ENCODE data around the gene SECTM1.

The SECTM1 gene

DNA sequence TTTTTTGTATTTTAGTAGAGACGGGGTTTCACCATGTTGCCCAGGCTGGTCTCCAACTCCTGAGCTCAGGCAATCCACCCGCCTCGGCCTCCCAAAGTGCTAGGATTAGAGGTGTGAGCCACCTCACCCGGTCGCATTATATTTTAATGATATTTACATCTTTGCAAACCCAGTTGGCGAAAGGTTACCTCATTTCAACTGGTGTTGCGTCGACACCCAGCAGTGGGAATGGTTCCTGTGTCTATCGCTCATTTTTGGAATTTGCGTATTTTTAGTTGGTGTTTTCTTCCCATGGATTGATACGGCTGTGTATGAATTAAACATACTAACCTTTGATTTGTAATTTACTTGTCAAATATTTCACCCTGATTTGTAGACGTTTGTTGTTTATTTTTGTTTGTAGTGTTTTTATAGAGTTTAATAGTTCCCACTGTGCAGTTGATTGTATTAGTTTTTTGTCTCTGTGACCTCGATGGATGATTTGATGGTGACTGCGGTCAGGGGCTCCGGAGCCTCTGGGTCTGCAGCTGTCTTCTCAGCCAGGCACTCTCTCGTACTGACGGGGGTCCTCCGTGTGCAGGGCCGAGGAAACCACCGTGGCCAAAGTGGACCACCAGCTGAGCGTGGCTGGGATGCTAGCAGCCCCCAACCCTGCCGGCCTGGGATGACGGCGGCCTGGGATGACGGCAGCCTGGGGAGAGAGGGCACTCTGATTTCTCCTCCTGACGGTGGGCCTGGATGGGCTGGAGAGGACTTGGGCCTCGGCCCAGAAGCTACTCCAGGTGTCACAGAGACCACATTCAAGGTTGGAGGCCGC, 20.2 kb downstream of the SECTM1 start:
- no peak overlapping the region for H3K4me3 ChIP-seq (ENCODE audit: control insufficient read depth in 1 of 7, extremely low read depth in 1 of 7, insufficient read depth in 4 of 7, low read depth in 2 of 7, low read length in 6 of 7)
- DNase-seq, result no peak
- WGBS (ENCODE audit: insufficient coverage), result 97% methylated on average over 15 of the region's 28 CpGs
- H3K9me3 ChIP-seq (ENCODE audit: control extremely low read depth in 1 of 5, control insufficient read depth in 4 of 5, insufficient read depth in 2 of 5, low read depth in 1 of 5, low read length in 4 of 5), result peaks cover 0 to 2% (median 0%) of the 10 kb centered on the region in 5 experiments
- no peaks in the 10 kb centered on the region for H3K36me3 ChIP-seq (ENCODE audit: control insufficient read depth in 4 of 4, insufficient read depth in 4 of 4, low read length in 3 of 4)
- ChIA-PET CTCF (interaction anchor here (0.7 to 12.5 kb wide), 2 partner anchors 12 to 42 kb away, joined by 3 to 119 read pairs; no protein-coding TSS in a partner anchor), POLR2A (interaction anchor here (1.0 to 1.7 kb wide), 2 partner anchors 10 to 15 kb away, joined by 3 to 5 read pairs; no protein-coding TSS in a partner anchor)
- no peak overlapping the region for H3K27ac ChIP-seq (ENCODE audit: insufficient read depth in 1 of 2, low read depth in 1 of 2, low read length in 2 of 2, poor library complexity in 1 of 2, severe bottlenecking in 2 of 2)
- no peaks in the 10 kb centered on the region for H3K27me3 ChIP-seq (replicated peaks in 2 of 5; ENCODE audit: control insufficient read depth in 4 of 5, insufficient read depth in 5 of 5, low read length in 4 of 5)
- H3K4me1 ChIP-seq (ENCODE audit: control extremely low read depth in 1 of 4, control insufficient read depth in 4 of 4, insufficient read depth in 4 of 4, low read length in 3 of 4), result peaks cover 0 to 43% (median 32%) of the 10 kb centered on the region in 4 experiments

DNA sequence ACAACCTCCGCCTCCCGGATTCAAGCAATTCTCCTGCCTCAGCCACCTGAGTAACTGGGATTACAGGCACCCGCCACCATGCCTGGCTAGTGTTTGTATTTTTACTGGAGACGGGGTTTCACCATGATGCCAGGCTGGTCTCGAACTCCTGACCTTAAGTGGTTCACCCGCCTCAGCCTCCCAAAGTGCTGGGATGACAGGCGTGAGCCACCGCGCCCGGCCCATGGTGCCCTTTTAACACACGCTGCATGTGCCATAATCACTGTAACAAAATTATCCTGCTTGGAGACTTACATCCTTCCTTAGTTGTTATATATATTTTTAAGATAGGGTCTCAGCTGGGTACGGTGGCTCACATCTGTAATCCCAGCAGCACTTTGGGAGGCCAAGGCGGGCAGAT, 21.6 kb downstream of the SECTM1 start:
- H3K9me3 ChIP-seq (ENCODE audit: control extremely low read depth in 1 of 5, control insufficient read depth in 4 of 5, insufficient read depth in 2 of 5, low read depth in 1 of 5, low read length in 4 of 5), result no peaks in the 10 kb centered on the region
- no peak for DNase-seq
- CTCF ChIA-PET, result interaction anchor here (1.6 to 12.5 kb wide), 2 partner anchors 11 to 12 kb away, joined by 4 to 119 read pairs; no protein-coding TSS in a partner anchor
- 100% methylated on average over 8 of the region's 13 CpGs for WGBS (ENCODE audit: insufficient coverage)
- peaks cover 0 to 39% (median 30%) of the 10 kb centered on the region in 4 experiments for H3K4me1 ChIP-seq (ENCODE audit: control extremely low read depth in 1 of 4, control insufficient read depth in 4 of 4, insufficient read depth in 4 of 4, low read length in 3 of 4)
- H3K27ac ChIP-seq (ENCODE audit: insufficient read depth in 1 of 2, low read depth in 1 of 2, low read length in 2 of 2, poor library complexity in 1 of 2, severe bottlenecking in 2 of 2), result no peak overlapping the region
- no peaks in the 10 kb centered on the region for H3K36me3 ChIP-seq (ENCODE audit: control insufficient read depth in 4 of 4, insufficient read depth in 4 of 4, low read length in 3 of 4)
- H3K27me3 ChIP-seq (replicated peaks in 2 of 5; ENCODE audit: control insufficient read depth in 4 of 5, insufficient read depth in 5 of 5, low read length in 4 of 5), result no peaks in the 10 kb centered on the region
- no peak overlapping the region for H3K4me3 ChIP-seq (ENCODE audit: control insufficient read depth in 1 of 7, extremely low read depth in 1 of 7, insufficient read depth in 4 of 7, low read depth in 2 of 7, low read length in 6 of 7)
- POLR2A ChIA-PET, result no interaction called here

DNA sequence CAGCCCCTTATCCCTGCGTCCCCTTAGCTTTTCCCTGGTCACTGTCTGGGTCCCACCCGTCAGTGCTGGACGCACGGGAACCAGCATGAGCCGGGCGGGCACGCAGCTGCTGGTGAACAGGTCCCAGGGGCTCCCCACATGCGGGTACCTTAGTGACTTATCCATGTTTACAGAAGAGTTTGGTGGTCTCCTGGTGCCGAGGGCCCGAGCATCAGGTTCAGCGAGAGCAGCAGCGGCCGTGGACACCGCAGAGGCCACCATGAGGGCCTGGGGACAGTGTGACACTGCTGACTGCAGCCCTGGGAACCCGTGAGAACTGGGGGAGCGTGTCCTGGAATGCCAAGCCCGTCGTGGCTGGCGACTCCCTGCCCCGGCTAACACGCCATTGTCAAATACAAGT, 22.7 kb downstream of the SECTM1 start:
- H3K4me1 ChIP-seq (ENCODE audit: control extremely low read depth in 1 of 4, control insufficient read depth in 4 of 4, insufficient read depth in 4 of 4, low read length in 3 of 4), result peaks cover 5 to 39% (median 31%) of the 10 kb centered on the region in 4 experiments
- no peak overlapping the region for H3K4me3 ChIP-seq (ENCODE audit: control insufficient read depth in 1 of 7, extremely low read depth in 1 of 7, insufficient read depth in 4 of 7, low read depth in 2 of 7, low read length in 6 of 7)
- H3K27me3 ChIP-seq (replicated peaks in 2 of 5; ENCODE audit: control insufficient read depth in 4 of 5, insufficient read depth in 5 of 5, low read length in 4 of 5), result no peaks in the 10 kb centered on the region
- CTCF ChIA-PET, result interaction anchor here (1.1 to 12.5 kb wide), 3 partner anchors 10 to 13 kb away, joined by 4 to 119 read pairs (median 4); no protein-coding TSS in a partner anchor
- H3K36me3 ChIP-seq (ENCODE audit: control insufficient read depth in 4 of 4, insufficient read depth in 4 of 4, low read length in 3 of 4), result no peaks in the 10 kb centered on the region
- H3K9me3 ChIP-seq (ENCODE audit: control extremely low read depth in 1 of 5, control insufficient read depth in 4 of 5, insufficient read depth in 2 of 5, low read depth in 1 of 5, low read length in 4 of 5), result no peaks in the 10 kb centered on the region
- POLR2A ChIA-PET, result no interaction called here
- 95% methylated on average over 21 of the region's 21 CpGs for WGBS (ENCODE audit: insufficient coverage)
- DNase-seq, result no peak
- no peak overlapping the region for H3K27ac ChIP-seq (ENCODE audit: insufficient read depth in 1 of 2, low read depth in 1 of 2, low read length in 2 of 2, poor library complexity in 1 of 2, severe bottlenecking in 2 of 2)

DNA sequence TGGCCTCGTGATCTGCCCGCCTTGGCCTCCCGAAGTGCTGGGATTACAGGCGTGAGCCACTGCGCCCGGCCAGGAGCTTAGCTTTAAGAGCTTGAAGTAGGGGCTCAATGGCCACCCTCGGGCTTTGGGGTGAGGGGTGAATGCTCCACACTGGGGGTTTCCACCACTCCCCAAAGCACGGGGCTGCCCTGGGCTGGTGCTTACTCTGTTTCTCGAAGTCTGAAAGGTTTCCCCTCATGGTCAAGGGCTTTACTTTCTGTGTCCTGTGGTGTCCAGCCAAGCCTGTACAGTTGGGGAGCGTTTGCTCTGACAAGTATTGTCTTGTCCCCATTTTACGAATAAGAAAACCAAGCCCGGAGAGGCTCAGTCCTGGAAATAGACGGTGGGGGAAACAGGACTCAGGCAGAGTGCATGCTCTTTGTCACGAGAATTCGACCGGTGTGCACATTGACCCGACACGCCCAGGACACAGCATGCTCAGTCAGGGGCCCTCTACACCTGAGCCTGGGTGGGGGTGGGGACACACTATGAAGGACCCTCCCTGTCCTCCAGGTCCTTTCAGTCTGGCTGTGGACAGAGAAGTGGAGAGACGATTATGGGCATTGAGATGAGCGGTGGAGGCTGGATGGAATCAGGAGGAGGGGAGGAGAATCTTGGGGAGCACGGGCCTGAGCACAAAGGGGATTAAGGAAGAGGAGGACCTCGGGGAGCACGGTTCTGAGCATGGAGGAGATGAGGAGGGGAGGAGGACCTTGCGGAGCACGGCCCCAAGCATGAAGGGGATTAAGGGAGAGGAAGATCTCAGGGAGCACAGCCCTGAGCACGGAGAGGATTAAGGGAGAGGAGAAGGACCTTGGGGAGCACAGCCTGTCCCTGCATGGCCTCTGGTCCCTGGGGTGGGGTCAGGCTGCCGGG, 23.7 kb downstream of the SECTM1 start:
- H3K4me3 ChIP-seq (ENCODE audit: control insufficient read depth in 1 of 7, extremely low read depth in 1 of 7, insufficient read depth in 4 of 7, low read depth in 2 of 7, low read length in 6 of 7), result no peak overlapping the region
- WGBS (ENCODE audit: insufficient coverage), result 97% methylated on average over 26 of the region's 27 CpGs
- no peak for DNase-seq
- H3K9me3 ChIP-seq (ENCODE audit: control extremely low read depth in 1 of 5, control insufficient read depth in 4 of 5, insufficient read depth in 2 of 5, low read depth in 1 of 5, low read length in 4 of 5), result no peaks in the 10 kb centered on the region
- H3K4me1 ChIP-seq (ENCODE audit: control extremely low read depth in 1 of 4, control insufficient read depth in 4 of 4, insufficient read depth in 4 of 4, low read length in 3 of 4), result peaks cover 5 to 39% (median 31%) of the 10 kb centered on the region in 4 experiments
- H3K36me3 ChIP-seq (ENCODE audit: control insufficient read depth in 4 of 4, insufficient read depth in 4 of 4, low read length in 3 of 4), result no peaks in the 10 kb centered on the region
- H3K27me3 ChIP-seq (replicated peaks in 2 of 5; ENCODE audit: control insufficient read depth in 4 of 5, insufficient read depth in 5 of 5, low read length in 4 of 5), result no peaks in the 10 kb centered on the region
- H3K27ac ChIP-seq (ENCODE audit: insufficient read depth in 1 of 2, low read depth in 1 of 2, low read length in 2 of 2, poor library complexity in 1 of 2, severe bottlenecking in 2 of 2), result no peak overlapping the region
- CTCF ChIA-PET, result interaction anchor here (12.5 kb wide), 1 partner anchor 9 kb away, joined by 119 read pairs; no protein-coding TSS in a partner anchor
- POLR2A ChIA-PET, result no interaction called here

DNA sequence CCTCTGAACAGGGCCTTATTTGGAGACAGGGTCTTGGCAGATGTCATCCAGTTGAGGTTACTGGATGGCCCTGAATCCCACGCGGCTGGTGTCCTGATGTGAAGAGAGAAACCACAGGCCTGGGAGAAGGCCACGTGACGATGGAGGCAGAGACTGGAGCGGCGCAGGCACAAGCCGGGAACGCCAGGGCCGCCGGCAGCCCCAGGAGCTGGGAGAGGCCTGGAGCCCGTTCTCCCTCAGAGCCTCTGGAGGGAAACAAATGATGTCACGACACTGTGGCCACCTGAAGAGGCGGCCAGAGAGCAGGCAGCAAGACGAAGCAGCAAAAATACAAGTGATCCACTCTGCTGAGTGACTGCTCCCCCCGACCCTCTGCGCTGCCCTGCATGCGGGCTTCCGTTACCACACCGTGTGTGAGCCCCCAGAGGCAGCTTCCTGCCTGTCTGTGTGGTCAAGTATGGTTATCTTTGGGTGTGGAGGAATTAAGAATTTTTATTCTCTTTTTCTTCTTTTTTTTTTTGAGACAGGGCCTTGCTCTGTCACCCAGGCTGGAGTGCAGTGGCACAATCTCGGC, 27.8 kb downstream of the SECTM1 start:
- DNase-seq, result peak; percentile 82 to 97 (median 94)
- 33% methylated on average over 15 of the region's 20 CpGs for WGBS (ENCODE audit: insufficient coverage)
- ChIA-PET CTCF (interaction anchor here (1.3 to 12.5 kb wide), 6 partner anchors 5 to 67 kb away, joined by 4 to 136 read pairs (median 62); partner anchors contain the start of gene CD7), POLR2A (interaction anchor here (0.5 to 1.9 kb wide), 2 partner anchors 8 to 721 kb away, joined by 6 to 9 read pairs; no protein-coding TSS in a partner anchor)
- Histone ChIP-seq H3K9me3 (ENCODE audit: control extremely low read depth in 1 of 5, control insufficient read depth in 4 of 5, insufficient read depth in 2 of 5, low read depth in 1 of 5, low read length in 4 of 5) (no peaks in the 10 kb centered on the region), H3K27ac (ENCODE audit: insufficient read depth in 1 of 2, low read depth in 1 of 2, low read length in 2 of 2, poor library complexity in 1 of 2, severe bottlenecking in 2 of 2) (peak overlapping the region in 1 of 2 experiments; percentile 23), H3K4me1 (ENCODE audit: control extremely low read depth in 1 of 4, control insufficient read depth in 4 of 4, insufficient read depth in 4 of 4, low read length in 3 of 4) (peaks cover 5 to 66% (median 62%) of the 10 kb centered on the region in 4 experiments), H3K36me3 (ENCODE audit: control insufficient read depth in 4 of 4, insufficient read depth in 4 of 4, low read length in 3 of 4) (no peaks in the 10 kb centered on the region), H3K27me3 (replicated peaks in 2 of 5; ENCODE audit: control insufficient read depth in 4 of 5, insufficient read depth in 5 of 5, low read length in 4 of 5) (no peaks in the 10 kb centered on the region), H3K4me3 (ENCODE audit: control insufficient read depth in 1 of 7, extremely low read depth in 1 of 7, insufficient read depth in 4 of 7, low read depth in 2 of 7, low read length in 6 of 7) (peak overlapping the region in 2 of 7 experiments; percentile 30 to 33)

DNA sequence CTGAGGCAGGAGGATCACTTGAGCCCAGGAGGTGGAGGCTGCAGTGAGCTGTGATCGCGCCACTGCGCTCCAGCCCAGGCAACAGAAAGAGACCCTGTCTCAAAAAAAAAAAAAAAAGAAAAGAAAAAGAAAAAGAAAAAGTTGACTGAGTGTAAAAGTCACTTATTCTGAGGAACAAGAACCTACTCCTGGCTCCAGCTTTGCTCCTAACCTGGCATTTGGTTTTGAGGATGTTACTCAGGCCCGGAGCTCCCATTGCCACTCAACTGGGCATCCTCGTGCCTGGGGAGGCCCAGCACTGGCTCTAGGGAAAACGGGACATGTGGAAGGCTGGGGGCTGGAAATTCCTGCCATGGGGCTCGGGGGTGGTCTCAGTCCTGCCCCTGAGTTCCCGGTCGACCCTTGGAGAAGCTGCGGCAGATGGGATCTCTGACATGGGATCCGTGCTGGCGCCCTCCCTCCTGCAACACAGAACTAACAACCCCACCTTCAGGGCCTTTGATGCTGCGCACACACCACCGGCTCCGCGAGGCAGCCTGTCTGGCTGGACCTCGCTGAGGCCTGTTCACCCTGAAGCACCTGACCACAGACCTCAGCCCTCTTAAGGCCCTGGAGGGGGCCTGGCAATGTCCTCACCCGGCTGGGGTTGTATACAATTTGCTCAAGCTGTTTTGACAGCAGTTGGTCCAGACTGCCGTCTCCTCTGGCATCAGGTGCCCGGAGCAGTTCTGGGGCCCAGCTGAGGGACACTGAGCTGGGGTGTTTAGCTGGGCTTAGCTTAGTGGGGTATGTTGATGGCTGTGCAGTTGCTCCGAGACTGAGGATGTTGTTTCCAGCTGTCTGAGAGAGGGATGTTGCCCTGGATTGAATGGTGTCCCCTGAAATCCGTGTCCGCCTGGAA, 28.5 kb downstream of the SECTM1 start:
- no peaks in the 10 kb centered on the region for H3K36me3 ChIP-seq (ENCODE audit: control insufficient read depth in 4 of 4, insufficient read depth in 4 of 4, low read length in 3 of 4)
- peak overlapping the region in 1 of 7 experiments; percentile 30 for H3K4me3 ChIP-seq (ENCODE audit: control insufficient read depth in 1 of 7, extremely low read depth in 1 of 7, insufficient read depth in 4 of 7, low read depth in 2 of 7, low read length in 6 of 7)
- ChIA-PET CTCF (interaction anchor here (1.3 to 12.4 kb wide), 6 partner anchors 7 to 67 kb away, joined by 4 to 136 read pairs (median 12); partner anchors contain the start of genes CD7 and SECTM1), POLR2A (interaction anchor here (0.5 to 1.9 kb wide), 2 partner anchors 7 to 720 kb away, joined by 6 to 9 read pairs; no protein-coding TSS in a partner anchor)
- H3K9me3 ChIP-seq (ENCODE audit: control extremely low read depth in 1 of 5, control insufficient read depth in 4 of 5, insufficient read depth in 2 of 5, low read depth in 1 of 5, low read length in 4 of 5), result no peaks in the 10 kb centered on the region
- H3K4me1 ChIP-seq (ENCODE audit: control extremely low read depth in 1 of 4, control insufficient read depth in 4 of 4, insufficient read depth in 4 of 4, low read length in 3 of 4), result peaks cover 5 to 70% (median 67%) of the 10 kb centered on the region in 4 experiments
- 78% methylated on average over 18 of the region's 23 CpGs for WGBS (ENCODE audit: insufficient coverage)
- no peaks in the 10 kb centered on the region for H3K27me3 ChIP-seq (replicated peaks in 2 of 5; ENCODE audit: control insufficient read depth in 4 of 5, insufficient read depth in 5 of 5, low read length in 4 of 5)
- peak overlapping the region in 1 of 2 experiments; percentile 23 for H3K27ac ChIP-seq (ENCODE audit: insufficient read depth in 1 of 2, low read depth in 1 of 2, low read length in 2 of 2, poor library complexity in 1 of 2, severe bottlenecking in 2 of 2)
- peak in 2 of 3 donors; percentile 50 to 66 for DNase-seq
